Measurements from ENCODE around the gene TSPAN18.

DNA sequence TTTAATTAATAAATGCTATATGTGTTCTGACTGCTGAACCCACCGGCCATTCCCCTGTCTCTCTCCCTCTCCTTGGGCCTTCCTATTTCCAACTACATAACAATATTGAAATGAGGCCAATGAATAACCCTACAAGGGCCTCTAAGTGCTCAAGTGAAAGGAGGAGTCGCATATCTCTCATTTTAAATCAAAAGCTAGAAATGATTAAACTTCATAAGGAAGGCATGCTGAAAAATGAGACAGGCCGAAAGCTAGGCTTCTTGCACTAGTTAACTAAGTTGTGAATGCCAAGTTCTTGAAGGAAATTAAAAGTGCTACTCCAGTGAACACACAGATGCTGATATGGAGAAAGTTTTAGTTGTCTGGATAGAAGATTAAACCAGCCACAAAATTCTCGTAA lies 109.2 kb downstream of the TSPAN18 start:
- TF ChIP-seq CTCF (IDR thresholded peaks at IDR 0.05; ENCODE audit: poor library complexity) (no peak), EZH2 (IDR thresholded peaks at IDR 0.05; ENCODE audit: borderline replicate concordance) (no peak)
